ENCODE measurements around the gene EDIL3.

EDIL3 gene

GRCh38 chr5:84197538-84197937, 187.1 kb downstream of the EDIL3 start:
- no CpG with 5 or more reads among the region's 2 CpGs for WGBS, 2 donors (ENCODE audit: extremely low coverage in 2 of 2, insufficient read length in 2 of 2, insufficient replicate concordance in 1 of 2)
- H2AK5ac ChIP-seq (ENCODE audit: low read depth, low read length), result no peak overlapping the region
- H3K79me1 ChIP-seq (ENCODE audit: low read depth, low read length), result no peaks in the 10 kb centered on the region
- no peak overlapping the region for H2BK15ac ChIP-seq (ENCODE audit: low read length)
- H3K4ac ChIP-seq (ENCODE audit: low read length), result no peak overlapping the region
- H3K27ac ChIP-seq (replicated peaks; ENCODE audit: low read length), result no peak overlapping the region
- H2BK12ac ChIP-seq (ENCODE audit: low read length), result no peak overlapping the region
- no peak overlapping the region for H4K91ac ChIP-seq (ENCODE audit: low read depth, low read length, poor library complexity)
- no peak overlapping the region for H3K4me3 ChIP-seq (ENCODE audit: low read length in 2 of 2)
- no peak overlapping the region for H4K8ac ChIP-seq (ENCODE audit: low read depth, low read length)
- H3K9me3 ChIP-seq (replicated peaks in 1 of 2; ENCODE audit: control insufficient read depth in 2 of 2, insufficient read depth in 1 of 2, low read depth in 1 of 2, low read length in 2 of 2), result no peaks in the 10 kb centered on the region
- H3K27me3 ChIP-seq (ENCODE audit: control insufficient read depth in 3 of 3, insufficient read depth in 3 of 3, low read depth in 1 of 3, low read length in 3 of 3), result no peaks in the 10 kb centered on the region
- H3K4me1 ChIP-seq (ENCODE audit: control insufficient read depth in 2 of 2, insufficient read depth in 1 of 2, low read depth in 1 of 2, low read length in 2 of 2), result no peaks in the 10 kb centered on the region
- H2BK5ac ChIP-seq (ENCODE audit: low read length), result no peak overlapping the region
- H3K14ac ChIP-seq (ENCODE audit: low read length), result no peak overlapping the region
- H3K36me3 ChIP-seq (replicated peaks in 1 of 2; ENCODE audit: control insufficient read depth in 2 of 2, insufficient read depth in 2 of 2, low read length in 2 of 2), result no peaks in the 10 kb centered on the region
- H3K9ac ChIP-seq (ENCODE audit: low read depth, low read length, poor library complexity), result no peak overlapping the region
- no peak overlapping the region for H3K18ac ChIP-seq (ENCODE audit: low read length)
- no peak overlapping the region for H2AFZ ChIP-seq (ENCODE audit: low read length)
- no peak overlapping the region for H2BK120ac ChIP-seq (ENCODE audit: low read depth, low read length)
- no peak overlapping the region for H3K4me2 ChIP-seq (ENCODE audit: insufficient read depth, low read length, poor library complexity, severe bottlenecking)
- no peak for DNase-seq (ENCODE audit: low spot score)
- H3K23ac ChIP-seq (ENCODE audit: low read depth, low read length, poor library complexity), result no peak overlapping the region

GRCh38 chr5:84191281-84191680, 193.4 kb downstream of the EDIL3 start:
- no CpG with 5 or more reads among the region's 2 CpGs for WGBS, 2 donors (ENCODE audit: extremely low coverage in 2 of 2, insufficient read length in 2 of 2, insufficient replicate concordance in 1 of 2)
- no peaks in the 10 kb centered on the region for H3K27me3 ChIP-seq (ENCODE audit: control insufficient read depth in 3 of 3, insufficient read depth in 3 of 3, low read depth in 1 of 3, low read length in 3 of 3)
- no peak overlapping the region for H4K8ac ChIP-seq (ENCODE audit: low read depth, low read length)
- H4K91ac ChIP-seq (ENCODE audit: low read depth, low read length, poor library complexity), result no peak overlapping the region
- H2BK12ac ChIP-seq (ENCODE audit: low read length), result no peak overlapping the region
- no peak overlapping the region for H3K4ac ChIP-seq (ENCODE audit: low read length)
- no peak overlapping the region for H2BK15ac ChIP-seq (ENCODE audit: low read length)
- no peak overlapping the region for H3K14ac ChIP-seq (ENCODE audit: low read length)
- no peaks in the 10 kb centered on the region for H3K4me1 ChIP-seq (ENCODE audit: control insufficient read depth in 2 of 2, insufficient read depth in 1 of 2, low read depth in 1 of 2, low read length in 2 of 2)
- no peak overlapping the region for H2AFZ ChIP-seq (ENCODE audit: low read length)
- H3K9ac ChIP-seq (ENCODE audit: low read depth, low read length, poor library complexity), result no peak overlapping the region
- H3K36me3 ChIP-seq (replicated peaks in 1 of 2; ENCODE audit: control insufficient read depth in 2 of 2, insufficient read depth in 2 of 2, low read length in 2 of 2), result no peaks in the 10 kb centered on the region
- no peak overlapping the region for H3K4me3 ChIP-seq (ENCODE audit: low read length in 2 of 2)
- no peak overlapping the region for H2AK5ac ChIP-seq (ENCODE audit: low read depth, low read length)
- no peak overlapping the region for H3K18ac ChIP-seq (ENCODE audit: low read length)
- H2BK5ac ChIP-seq (ENCODE audit: low read length), result no peak overlapping the region
- no peaks in the 10 kb centered on the region for H3K79me1 ChIP-seq (ENCODE audit: low read depth, low read length)
- no peaks in the 10 kb centered on the region for H3K9me3 ChIP-seq (replicated peaks in 1 of 2; ENCODE audit: control insufficient read depth in 2 of 2, insufficient read depth in 1 of 2, low read depth in 1 of 2, low read length in 2 of 2)
- H2BK120ac ChIP-seq (ENCODE audit: low read depth, low read length), result no peak overlapping the region
- H3K23ac ChIP-seq (ENCODE audit: low read depth, low read length, poor library complexity), result no peak overlapping the region
- H3K27ac ChIP-seq (replicated peaks; ENCODE audit: low read length), result no peak overlapping the region
- no peak for DNase-seq (ENCODE audit: low spot score)
- H3K4me2 ChIP-seq (ENCODE audit: insufficient read depth, low read length, poor library complexity, severe bottlenecking), result no peak overlapping the region

GRCh38 chr5:84184857-84185256, 199.8 kb downstream of the EDIL3 start:
- no peak overlapping the region for H3K23ac ChIP-seq (ENCODE audit: low read depth, low read length, poor library complexity)
- no peak overlapping the region for H3K4me2 ChIP-seq (ENCODE audit: insufficient read depth, low read length, poor library complexity, severe bottlenecking)
- no peak overlapping the region for H2BK120ac ChIP-seq (ENCODE audit: low read depth, low read length)
- H3K27me3 ChIP-seq (ENCODE audit: control insufficient read depth in 3 of 3, insufficient read depth in 3 of 3, low read depth in 1 of 3, low read length in 3 of 3), result no peaks in the 10 kb centered on the region
- no peak overlapping the region for H3K4me3 ChIP-seq (ENCODE audit: low read length in 2 of 2)
- no CpG with 5 or more reads among the region's 1 CpG for WGBS, 2 donors (ENCODE audit: extremely low coverage in 2 of 2, insufficient read length in 2 of 2, insufficient replicate concordance in 1 of 2)
- H3K18ac ChIP-seq (ENCODE audit: low read length), result no peak overlapping the region
- no peaks in the 10 kb centered on the region for H3K79me1 ChIP-seq (ENCODE audit: low read depth, low read length)
- no peak overlapping the region for H3K27ac ChIP-seq (replicated peaks; ENCODE audit: low read length)
- H3K14ac ChIP-seq (ENCODE audit: low read length), result no peak overlapping the region
- no peak overlapping the region for H2BK15ac ChIP-seq (ENCODE audit: low read length)
- no peak overlapping the region for H3K4ac ChIP-seq (ENCODE audit: low read length)
- no peak overlapping the region for H2AK5ac ChIP-seq (ENCODE audit: low read depth, low read length)
- H4K91ac ChIP-seq (ENCODE audit: low read depth, low read length, poor library complexity), result no peak overlapping the region
- H4K8ac ChIP-seq (ENCODE audit: low read depth, low read length), result no peak overlapping the region
- H3K4me1 ChIP-seq (ENCODE audit: control insufficient read depth in 2 of 2, insufficient read depth in 1 of 2, low read depth in 1 of 2, low read length in 2 of 2), result no peaks in the 10 kb centered on the region
- no peak overlapping the region for H2BK5ac ChIP-seq (ENCODE audit: low read length)
- H2AFZ ChIP-seq (ENCODE audit: low read length), result no peak overlapping the region
- H3K9ac ChIP-seq (ENCODE audit: low read depth, low read length, poor library complexity), result no peak overlapping the region
- DNase-seq (ENCODE audit: low spot score), result no peak
- H3K36me3 ChIP-seq (replicated peaks in 1 of 2; ENCODE audit: control insufficient read depth in 2 of 2, insufficient read depth in 2 of 2, low read length in 2 of 2), result no peaks in the 10 kb centered on the region
- no peaks in the 10 kb centered on the region for H3K9me3 ChIP-seq (replicated peaks in 1 of 2; ENCODE audit: control insufficient read depth in 2 of 2, insufficient read depth in 1 of 2, low read depth in 1 of 2, low read length in 2 of 2)
- H2BK12ac ChIP-seq (ENCODE audit: low read length), result no peak overlapping the region

- no peak overlapping the region for H2BK5ac ChIP-seq (ENCODE audit: low read length)
- H3K4me1 ChIP-seq (ENCODE audit: control insufficient read depth in 2 of 2, insufficient read depth in 1 of 2, low read depth in 1 of 2, low read length in 2 of 2), result no peaks in the 10 kb centered on the region
- H3K27ac ChIP-seq (replicated peaks; ENCODE audit: low read length), result no peak overlapping the region
- H3K4ac ChIP-seq (ENCODE audit: low read length), result no peak overlapping the region
- H3K79me1 ChIP-seq (ENCODE audit: low read depth, low read length), result no peaks in the 10 kb centered on the region
- no peak overlapping the region for H2AFZ ChIP-seq (ENCODE audit: low read length)
- H2BK15ac ChIP-seq (ENCODE audit: low read length), result no peak overlapping the region
- H2BK120ac ChIP-seq (ENCODE audit: low read depth, low read length), result no peak overlapping the region
- WGBS, 2 donors (ENCODE audit: extremely low coverage in 2 of 2, insufficient read length in 2 of 2, insufficient replicate concordance in 1 of 2), result no CpG with 5 or more reads among the region's 3 CpGs
- H3K4me3 ChIP-seq (ENCODE audit: low read length in 2 of 2), result no peak overlapping the region
- H3K18ac ChIP-seq (ENCODE audit: low read length), result no peak overlapping the region
- H2BK12ac ChIP-seq (ENCODE audit: low read length), result no peak overlapping the region
- no peak overlapping the region for H3K4me2 ChIP-seq (ENCODE audit: insufficient read depth, low read length, poor library complexity, severe bottlenecking)
- H3K9me3 ChIP-seq (replicated peaks in 1 of 2; ENCODE audit: control insufficient read depth in 2 of 2, insufficient read depth in 1 of 2, low read depth in 1 of 2, low read length in 2 of 2), result no peaks in the 10 kb centered on the region
- H3K36me3 ChIP-seq (replicated peaks in 1 of 2; ENCODE audit: control insufficient read depth in 2 of 2, insufficient read depth in 2 of 2, low read length in 2 of 2), result no peaks in the 10 kb centered on the region
- no peak overlapping the region for H4K8ac ChIP-seq (ENCODE audit: low read depth, low read length)
- DNase-seq (ENCODE audit: low spot score), result no peak
- H4K91ac ChIP-seq (ENCODE audit: low read depth, low read length, poor library complexity), result no peak overlapping the region
- no peak overlapping the region for H3K9ac ChIP-seq (ENCODE audit: low read depth, low read length, poor library complexity)
- H2AK5ac ChIP-seq (ENCODE audit: low read depth, low read length), result no peak overlapping the region
- H3K14ac ChIP-seq (ENCODE audit: low read length), result no peak overlapping the region
- no peak overlapping the region for H3K23ac ChIP-seq (ENCODE audit: low read depth, low read length, poor library complexity)
- no peaks in the 10 kb centered on the region for H3K27me3 ChIP-seq (ENCODE audit: control insufficient read depth in 3 of 3, insufficient read depth in 3 of 3, low read depth in 1 of 3, low read length in 3 of 3)
Observed at GRCh38 chr5:84181093-84181492, 203.6 kb downstream of the EDIL3 start.

Data from neuronal stem cell (in vitro differentiated cells).